Measurements from ENCODE around the gene SGMS2. TPM values are rescaled to one million over a fixed set of nuclear protein-coding genes. Genes with fewer than 3 reads are reported as not detected.

The SGMS2 gene
- total and polyA plus RNA-seq, 9 of the 15 experiments (the other 6 are each of a cell fraction or from before 2014, with no cell fraction given) = 0.07 to 0.25 (median 0.11) TPM; not detected in 5

DNA sequence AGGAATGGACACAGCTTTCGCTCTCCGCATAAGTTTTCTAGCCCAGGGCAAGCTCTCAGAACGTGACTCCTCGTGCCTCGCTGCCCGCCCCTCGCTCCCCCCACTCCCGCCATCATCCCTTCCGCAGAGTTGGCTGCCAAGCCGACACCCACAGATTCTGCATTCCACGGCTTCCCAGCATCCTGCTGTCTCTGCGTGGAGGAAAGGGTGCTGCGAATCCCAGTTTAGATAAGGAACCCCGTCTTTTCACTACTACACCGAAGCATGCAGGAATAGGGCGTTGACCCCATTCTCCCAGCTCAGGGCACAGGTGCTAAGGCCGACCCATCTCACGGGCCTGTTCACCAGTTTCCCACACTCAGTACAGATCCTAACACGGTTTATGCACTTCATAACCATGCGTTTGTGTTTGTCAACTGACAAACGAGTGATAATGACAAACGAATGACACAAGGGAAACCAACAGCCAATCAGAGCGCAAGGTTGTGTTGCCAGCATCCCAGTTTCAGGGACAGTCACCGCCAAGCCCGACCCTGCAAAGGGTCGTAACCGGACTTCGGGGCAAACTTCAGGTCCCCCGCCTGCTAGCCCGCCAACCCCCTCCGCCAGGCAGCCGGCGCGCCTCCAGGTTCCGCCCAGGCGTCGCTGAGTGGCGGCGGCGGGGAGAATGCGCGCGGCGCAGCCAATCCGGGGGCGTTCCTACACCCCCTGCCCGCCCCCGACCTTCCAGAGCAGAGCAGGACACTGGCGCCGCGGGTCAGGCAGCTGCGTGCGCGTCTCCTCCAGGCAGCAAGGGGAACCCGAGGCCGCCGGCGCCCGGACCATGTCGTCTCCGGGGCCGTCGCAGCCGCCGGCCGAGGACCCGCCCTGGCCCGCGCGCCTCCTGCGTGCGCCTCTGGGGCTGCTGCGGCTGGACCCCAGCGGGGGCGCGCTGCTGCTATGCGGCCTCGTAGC, 106.4 kb downstream of the SGMS2 start, which contains the start of gene CYP2U1 (continued):
- TF ChIP-seq NR2C2 (CRISPR knock-in tag; IDR thresholded peaks at IDR 0.05) (no peak), NR2C2 (tag; IDR thresholded peaks at IDR 0.05) (peak; percentile 31; the same call in 1 of the 2 replicates), L3MBTL2 (IDR thresholded peaks at IDR 0.05) (peak; percentile 53; the same call in 1 of the 2 replicates), TRIM28 (IDR thresholded peaks at IDR 0.05) (no peak), NRF1 (conservative IDR thresholded peaks at IDR 0.05 in 1 of 2, IDR thresholded peaks at IDR 0.05 in 1 of 2) (peak; percentile 75 to 79), CHD4 (IDR thresholded peaks at IDR 0.05; ENCODE audit: insufficient read depth, insufficient replicate concordance, low read depth, low read length, poor library complexity, severe bottlenecking) (no peak), MXI1 (IDR thresholded peaks at IDR 0.05; ENCODE audit: low read depth, low read length) (no peak), SNRNP70 (optimal IDR thresholded peaks at IDR 0.05; ENCODE audit: low read depth, low read length) (no peak), HCFC1 (IDR thresholded peaks at IDR 0.05; ENCODE audit: low read depth, low read length) (no peak), PYGO2 (tag; IDR thresholded peaks at IDR 0.05) (no peak), STAT5A (IDR thresholded peaks at IDR 0.05; ENCODE audit: borderline replicate concordance, low read length) (no peak), ZC3H11A (IDR thresholded peaks at IDR 0.05; ENCODE audit: low read depth, low read length) (no peak), EGR1 (conservative IDR thresholded peaks at IDR 0.05) (peak; percentile 63), NBN (IDR thresholded peaks at IDR 0.05; ENCODE audit: low read depth) (no peak), ZNF77 (CRISPR knock-in tag; IDR thresholded peaks at IDR 0.05) (no peak), THRAP3 (IDR thresholded peaks at IDR 0.05; ENCODE audit: borderline replicate concordance) (no peak), ATF1 (CRISPR knock-in tag; IDR thresholded peaks at IDR 0.05) (no peak), ATF1 (tag; IDR thresholded peaks at IDR 0.05) (peak; percentile 37), KLF1 (tag; IDR thresholded peaks at IDR 0.05) (no peak), SREBF1 (IDR thresholded peaks at IDR 0.05; ENCODE audit: borderline replicate concordance, low read depth, low read length) (no peak), PHF8 (IDR thresholded peaks at IDR 0.05; ENCODE audit: borderline replicate concordance, low read length) (peak; percentile 26; the same call in 1 of the 2 replicates)
- TF ChIP-seq, protein P1, sequence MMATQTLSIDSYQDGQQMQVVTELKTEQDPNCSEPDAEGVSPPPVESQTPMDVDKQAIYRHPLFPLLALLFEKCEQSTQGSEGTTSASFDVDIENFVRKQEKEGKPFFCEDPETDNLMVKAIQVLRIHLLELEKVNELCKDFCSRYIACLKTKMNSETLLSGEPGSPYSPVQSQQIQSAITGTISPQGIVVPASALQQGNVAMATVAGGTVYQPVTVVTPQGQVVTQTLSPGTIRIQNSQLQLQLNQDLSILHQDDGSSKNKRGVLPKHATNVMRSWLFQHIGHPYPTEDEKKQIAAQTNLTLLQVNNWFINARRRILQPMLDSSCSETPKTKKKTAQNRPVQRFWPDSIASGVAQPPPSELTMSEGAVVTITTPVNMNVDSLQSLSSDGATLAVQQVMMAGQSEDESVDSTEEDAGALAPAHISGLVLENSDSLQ (IDR thresholded peaks at IDR 0.05) = peak; percentile 54; the same call in 1 of the 2 replicates
- TF ChIP-seq, protein P2, sequence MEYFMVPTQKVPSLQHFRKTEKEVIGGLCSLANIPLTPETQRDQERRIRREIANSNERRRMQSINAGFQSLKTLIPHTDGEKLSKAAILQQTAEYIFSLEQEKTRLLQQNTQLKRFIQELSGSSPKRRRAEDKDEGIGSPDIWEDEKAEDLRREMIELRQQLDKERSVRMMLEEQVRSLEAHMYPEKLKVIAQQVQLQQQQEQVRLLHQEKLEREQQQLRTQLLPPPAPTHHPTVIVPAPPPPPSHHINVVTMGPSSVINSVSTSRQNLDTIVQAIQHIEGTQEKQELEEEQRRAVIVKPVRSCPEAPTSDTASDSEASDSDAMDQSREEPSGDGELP (CRISPR knock-in tag; IDR thresholded peaks at IDR 0.05; ENCODE audit: borderline replicate concordance) = no peak
- TF ChIP-seq, protein P3, sequence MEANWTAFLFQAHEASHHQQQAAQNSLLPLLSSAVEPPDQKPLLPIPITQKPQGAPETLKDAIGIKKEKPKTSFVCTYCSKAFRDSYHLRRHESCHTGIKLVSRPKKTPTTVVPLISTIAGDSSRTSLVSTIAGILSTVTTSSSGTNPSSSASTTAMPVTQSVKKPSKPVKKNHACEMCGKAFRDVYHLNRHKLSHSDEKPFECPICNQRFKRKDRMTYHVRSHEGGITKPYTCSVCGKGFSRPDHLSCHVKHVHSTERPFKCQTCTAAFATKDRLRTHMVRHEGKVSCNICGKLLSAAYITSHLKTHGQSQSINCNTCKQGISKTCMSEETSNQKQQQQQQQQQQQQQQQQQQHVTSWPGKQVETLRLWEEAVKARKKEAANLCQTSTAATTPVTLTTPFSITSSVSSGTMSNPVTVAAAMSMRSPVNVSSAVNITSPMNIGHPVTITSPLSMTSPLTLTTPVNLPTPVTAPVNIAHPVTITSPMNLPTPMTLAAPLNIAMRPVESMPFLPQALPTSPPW (CRISPR knock-in tag; IDR thresholded peaks at IDR 0.05) = peak; percentile 32; the same call in 1 of the 2 replicates
- TF ChIP-seq, protein P4, sequence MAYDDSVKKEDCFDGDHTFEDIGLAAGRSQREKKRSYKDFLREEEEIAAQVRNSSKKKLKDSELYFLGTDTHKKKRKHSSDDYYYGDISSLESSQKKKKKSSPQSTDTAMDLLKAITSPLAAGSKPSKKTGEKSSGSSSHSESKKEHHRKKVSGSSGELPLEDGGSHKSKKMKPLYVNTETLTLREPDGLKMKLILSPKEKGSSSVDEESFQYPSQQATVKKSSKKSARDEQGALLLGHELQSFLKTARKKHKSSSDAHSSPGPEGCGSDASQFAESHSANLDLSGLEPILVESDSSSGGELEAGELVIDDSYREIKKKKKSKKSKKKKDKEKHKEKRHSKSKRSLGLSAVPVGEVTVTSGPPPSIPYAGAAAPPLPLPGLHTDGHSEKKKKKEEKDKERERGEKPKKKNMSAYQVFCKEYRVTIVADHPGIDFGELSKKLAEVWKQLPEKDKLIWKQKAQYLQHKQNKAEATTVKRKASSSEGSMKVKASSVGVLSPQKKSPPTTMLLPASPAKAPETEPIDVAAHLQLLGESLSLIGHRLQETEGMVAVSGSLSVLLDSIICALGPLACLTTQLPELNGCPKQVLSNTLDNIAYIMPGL (CRISPR knock-in tag; IDR thresholded peaks at IDR 0.05) = no peak
